ENCODE measurements around the gene SYNPO2. TPM values are rescaled to one million over a fixed set of nuclear protein-coding genes. Genes with fewer than 3 reads are reported as not detected.

Gene SYNPO2
- total and polyA plus RNA-seq, 2 donors (not counting 1 experiment from before 2014, with no cell fraction given) = 40.1 to 71.7 TPM

- Histone ChIP-seq H3K9ac (ENCODE audit: insufficient read depth, low read length) (no peak overlapping the region), H3K4me1 (ENCODE audit: control insufficient read depth, extremely low read depth, insufficient read depth, low read length) (peaks cover 18% of the 10 kb centered on the region), H3K4me2 (ENCODE audit: extremely low read depth, insufficient read depth, low read length) (no peak overlapping the region), H3K9me3 (ENCODE audit: control insufficient read depth, insufficient read depth, low read depth, low read length) (no peaks in the 10 kb centered on the region), H3K4me3 (replicated peaks in 1 of 4; ENCODE audit: control extremely low read depth in 1 of 4, insufficient read depth in 1 of 4, low read depth in 3 of 4, low read length in 4 of 4) (no peak overlapping the region), H3K36me3 (ENCODE audit: control insufficient read depth, insufficient read depth, low read length) (no peaks in the 10 kb centered on the region), H3K27ac (ENCODE audit: insufficient read depth, low read length) (peak overlapping the region; percentile 81), H3K79me2 (ENCODE audit: control insufficient read depth, insufficient read depth, low read length) (no peaks in the 10 kb centered on the region), H4K20me1 (ENCODE audit: control insufficient read depth, extremely low read depth, insufficient read depth, low read length) (no peaks in the 10 kb centered on the region), H2AFZ (ENCODE audit: low read length) (no peak overlapping the region), H3K27me3 (ENCODE audit: control insufficient read depth, insufficient read depth, low read length) (no peaks in the 10 kb centered on the region)
- DNase-seq (ENCODE audit: low read depth in 2 of 2) = no peak
- TF ChIP-seq CTCF (conservative IDR thresholded peaks at IDR 0.05 in 1 of 2, IDR thresholded peaks at IDR 0.05 in 1 of 2; ENCODE audit: low read depth in 1 of 2, low read length in 2 of 2) = no peak
- no peak for TF ChIP-seq EZH2 (IDR thresholded peaks at IDR 0.05; ENCODE audit: low read length, missing control alignments)
Observed at GRCh38 chr4:118987959-118988634, 99.4 kb downstream of the SYNPO2 start.

GRCh38 chr4:118988635-118988972, 100.0 kb downstream of the SYNPO2 start:
- Histone ChIP-seq H4K20me1 (ENCODE audit: control insufficient read depth, extremely low read depth, insufficient read depth, low read length) (no peaks in the 10 kb centered on the region), H3K9me3 (ENCODE audit: control insufficient read depth, insufficient read depth, low read depth, low read length) (no peaks in the 10 kb centered on the region), H3K27ac (ENCODE audit: insufficient read depth, low read length) (peak overlapping the region; percentile 81), H3K27me3 (ENCODE audit: control insufficient read depth, insufficient read depth, low read length) (no peaks in the 10 kb centered on the region), H3K79me2 (ENCODE audit: control insufficient read depth, insufficient read depth, low read length) (no peaks in the 10 kb centered on the region), H2AFZ (ENCODE audit: low read length) (no peak overlapping the region), H3K4me1 (ENCODE audit: control insufficient read depth, extremely low read depth, insufficient read depth, low read length) (peaks cover 18% of the 10 kb centered on the region), H3K4me2 (ENCODE audit: extremely low read depth, insufficient read depth, low read length) (no peak overlapping the region), H3K36me3 (ENCODE audit: control insufficient read depth, insufficient read depth, low read length) (no peaks in the 10 kb centered on the region), H3K9ac (ENCODE audit: insufficient read depth, low read length) (no peak overlapping the region), H3K4me3 (replicated peaks in 1 of 4; ENCODE audit: control extremely low read depth in 1 of 4, insufficient read depth in 1 of 4, low read depth in 3 of 4, low read length in 4 of 4) (no peak overlapping the region)
- DNase-seq (ENCODE audit: low read depth in 2 of 2) = no peak
- TF ChIP-seq CTCF (conservative IDR thresholded peaks at IDR 0.05 in 1 of 2, IDR thresholded peaks at IDR 0.05 in 1 of 2; ENCODE audit: low read depth in 1 of 2, low read length in 2 of 2) = no peak
- TF ChIP-seq EZH2 (IDR thresholded peaks at IDR 0.05; ENCODE audit: low read length, missing control alignments) = no peak

GRCh38 chr4:118989098-118990080, 100.7 kb downstream of the SYNPO2 start:
- Histone ChIP-seq H3K9me3 (ENCODE audit: control insufficient read depth, insufficient read depth, low read depth, low read length) (no peaks in the 10 kb centered on the region), H3K4me2 (ENCODE audit: extremely low read depth, insufficient read depth, low read length) (peak overlapping the region; percentile 42), H3K4me1 (ENCODE audit: control insufficient read depth, extremely low read depth, insufficient read depth, low read length) (peaks cover 21% of the 10 kb centered on the region), H3K27me3 (ENCODE audit: control insufficient read depth, insufficient read depth, low read length) (no peaks in the 10 kb centered on the region), H3K9ac (ENCODE audit: insufficient read depth, low read length) (no peak overlapping the region), H2AFZ (ENCODE audit: low read length) (peak overlapping the region; percentile 19), H3K27ac (ENCODE audit: insufficient read depth, low read length) (peak overlapping the region; percentile 81), H3K4me3 (replicated peaks in 1 of 4; ENCODE audit: control extremely low read depth in 1 of 4, insufficient read depth in 1 of 4, low read depth in 3 of 4, low read length in 4 of 4) (no peak overlapping the region), H3K36me3 (ENCODE audit: control insufficient read depth, insufficient read depth, low read length) (no peaks in the 10 kb centered on the region), H3K79me2 (ENCODE audit: control insufficient read depth, insufficient read depth, low read length) (no peaks in the 10 kb centered on the region), H4K20me1 (ENCODE audit: control insufficient read depth, extremely low read depth, insufficient read depth, low read length) (no peaks in the 10 kb centered on the region)
- TF ChIP-seq CTCF (conservative IDR thresholded peaks at IDR 0.05 in 1 of 2, IDR thresholded peaks at IDR 0.05 in 1 of 2; ENCODE audit: low read depth in 1 of 2, low read length in 2 of 2) = no peak
- no peak for TF ChIP-seq EZH2 (IDR thresholded peaks at IDR 0.05; ENCODE audit: low read length, missing control alignments)
- DNase-seq (ENCODE audit: low read depth in 2 of 2) = peak; percentile 82 to 90

All from fibroblast of lung (primary cell).